Measurements from ENCODE around the gene CNBD2.
A peak's percentile ranks its signal among the peaks of the same experiment; 100 is the strongest.
"Not testable (repeated sequence)": the region's sequence is repeated elsewhere in the genome, so short reads cannot be mapped to it uniquely, and the experiment has no call there.

Gene CNBD2

DNA sequence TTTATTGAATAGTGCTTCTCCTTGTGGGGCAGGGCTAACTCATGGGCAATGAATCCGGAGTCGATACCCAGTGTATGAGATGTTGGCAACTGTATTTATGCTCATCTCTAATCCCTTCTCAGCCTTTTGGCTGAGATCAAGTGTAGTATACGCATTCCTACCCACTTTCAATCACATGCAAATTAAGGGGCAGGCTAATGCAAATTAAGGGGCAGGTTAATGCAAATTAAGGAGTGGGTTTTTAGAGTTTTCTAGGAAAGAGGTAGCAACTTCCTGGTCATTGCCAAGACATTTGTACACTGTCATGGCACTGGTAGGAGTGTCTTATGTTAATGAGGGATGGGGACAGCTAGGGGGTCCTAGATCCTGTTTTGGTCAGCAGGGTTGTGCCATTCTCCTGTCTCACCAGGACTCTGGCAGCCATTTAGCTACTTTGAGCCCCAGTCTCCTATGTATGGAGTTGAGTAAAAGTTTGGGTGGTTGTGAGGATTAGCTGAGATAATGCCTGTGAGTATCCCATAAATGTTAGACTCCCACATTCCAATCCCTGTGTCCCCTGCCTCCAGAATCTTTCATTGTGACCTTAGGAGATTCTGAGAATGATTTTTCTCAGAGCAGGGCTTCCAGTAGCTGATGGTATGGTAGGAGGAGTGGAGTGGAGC lies at the start of gene CNBD2:
TSS of gene CNBD2 (plus strand) at position 612 of the 662 bp plus-strand sequence. CDS start 173 bp downstream, outside the sequence.
- no peak for DNase-seq

DNA sequence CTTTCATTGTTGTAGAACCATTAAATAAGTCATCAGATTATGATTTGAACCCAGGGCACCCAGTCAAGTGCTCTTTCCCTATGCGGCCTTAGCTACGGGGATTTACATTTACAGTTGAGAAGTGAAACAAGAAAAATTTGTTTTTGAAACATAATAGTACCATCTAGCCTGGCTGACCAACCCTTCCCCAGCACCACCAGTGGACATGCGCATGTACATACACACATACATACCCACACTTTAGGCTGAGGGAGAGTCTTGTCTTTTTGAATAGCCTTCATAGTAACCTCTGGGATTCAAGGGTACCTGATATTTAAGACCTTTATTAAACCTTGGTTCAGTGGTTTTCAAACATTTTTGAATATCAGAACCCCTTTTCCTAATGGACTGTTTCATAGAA lies 47.9 kb upstream of the CNBD2 start:
- DNase-seq, result no peak

DNA sequence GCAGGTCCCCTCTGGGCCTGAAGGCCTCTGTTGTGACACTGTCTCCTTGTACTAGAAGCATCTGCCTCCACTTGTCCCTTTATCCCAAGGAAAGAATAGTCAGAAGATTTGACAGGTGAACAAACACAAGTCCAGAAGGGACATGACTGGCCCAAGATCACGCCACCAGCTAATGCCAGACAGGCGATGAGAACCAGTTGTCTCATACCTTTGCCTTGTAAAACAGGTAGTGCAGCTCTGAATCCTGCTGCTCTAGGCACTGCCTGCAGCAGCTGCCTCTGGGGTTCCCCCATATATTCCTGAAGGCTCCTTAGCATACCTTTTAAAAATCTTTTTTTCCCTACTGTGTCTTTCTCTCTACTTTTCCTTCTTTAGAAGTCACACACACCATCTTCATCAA lies 39.1 kb upstream of the CNBD2 start:
- DNase-seq, result no peak

DNA sequence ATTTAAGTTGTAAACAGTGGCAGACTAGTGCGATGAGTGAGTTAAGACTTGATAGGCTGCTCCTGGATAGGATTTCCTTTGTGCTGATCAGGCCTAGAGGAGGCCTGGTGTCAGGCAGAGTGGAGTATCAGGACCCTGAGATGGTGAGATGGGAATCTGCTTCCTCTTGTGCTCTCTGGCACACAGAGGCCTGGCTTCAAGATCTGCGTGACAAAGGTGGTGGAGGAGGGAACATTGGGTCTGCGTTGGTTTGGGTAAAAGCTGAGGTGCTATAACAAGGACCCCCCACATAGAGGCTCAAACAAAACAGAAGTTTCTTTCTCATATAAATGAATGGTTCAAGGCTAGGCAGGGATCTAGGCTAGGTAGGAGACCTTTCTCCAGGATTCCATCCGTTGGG lies 34.3 kb upstream of the CNBD2 start:
- no peak for DNase-seq

DNA sequence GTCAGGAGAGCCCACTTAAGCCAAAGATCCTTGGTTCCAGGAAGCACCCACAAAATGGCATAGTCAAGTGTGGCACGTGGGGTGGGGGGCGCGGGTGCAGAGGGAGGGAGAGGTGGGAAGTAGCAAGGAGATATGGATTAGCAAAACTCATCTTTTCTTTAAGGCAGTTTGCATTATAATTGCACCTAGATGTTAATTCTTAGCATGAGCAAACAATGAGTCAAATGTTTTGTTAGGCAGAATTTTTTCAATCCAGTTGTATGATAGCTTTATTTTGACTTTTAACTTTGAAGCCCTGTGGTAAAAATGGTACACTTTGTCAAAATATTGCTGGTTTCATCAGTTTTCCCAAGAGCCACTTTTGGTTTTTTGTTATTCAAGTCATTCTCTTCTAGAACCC lies 29.1 kb upstream of the CNBD2 start:
- no peak for DNase-seq

DNA sequence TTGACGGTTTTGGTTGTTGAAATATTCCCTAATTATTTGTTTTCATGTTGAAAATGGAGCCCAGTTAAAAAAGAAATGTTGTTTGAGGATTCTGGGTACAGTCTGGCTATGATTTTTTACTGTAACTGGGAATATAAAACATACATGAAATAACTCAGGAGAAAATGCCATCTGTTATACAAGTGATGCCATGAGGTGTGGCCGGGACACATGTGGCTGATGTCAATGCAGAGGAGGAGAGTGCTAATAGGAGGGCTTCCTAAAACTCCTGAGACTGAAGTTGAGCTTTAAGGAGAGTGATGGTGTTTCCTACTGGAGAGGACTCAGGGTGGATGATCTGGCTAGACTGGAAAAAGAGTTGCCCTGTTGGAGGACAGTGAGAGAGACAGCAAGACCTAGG lies 26.8 kb upstream of the CNBD2 start:
- DNase-seq, result no peak

DNA sequence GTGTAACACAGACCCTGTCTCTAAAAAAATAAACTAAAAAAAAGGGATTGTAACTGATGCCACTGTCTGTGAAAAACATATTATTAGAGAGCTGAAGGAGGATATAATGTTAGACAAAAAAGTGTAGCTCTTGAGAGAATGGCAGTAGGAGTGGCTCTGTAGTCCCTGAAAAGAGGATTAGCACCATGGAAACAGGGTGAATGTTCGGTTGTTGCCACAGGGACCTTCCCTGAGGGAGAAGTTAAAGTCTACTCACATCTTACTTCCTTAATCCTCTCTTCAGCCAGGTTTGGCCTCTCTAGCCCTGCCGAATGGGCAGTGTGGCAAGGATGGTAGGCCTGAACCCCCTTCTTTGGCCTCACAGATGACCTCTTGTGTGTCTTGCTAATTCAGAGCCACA lies 26.1 kb upstream of the CNBD2 start:
- no peak for DNase-seq

DNA sequence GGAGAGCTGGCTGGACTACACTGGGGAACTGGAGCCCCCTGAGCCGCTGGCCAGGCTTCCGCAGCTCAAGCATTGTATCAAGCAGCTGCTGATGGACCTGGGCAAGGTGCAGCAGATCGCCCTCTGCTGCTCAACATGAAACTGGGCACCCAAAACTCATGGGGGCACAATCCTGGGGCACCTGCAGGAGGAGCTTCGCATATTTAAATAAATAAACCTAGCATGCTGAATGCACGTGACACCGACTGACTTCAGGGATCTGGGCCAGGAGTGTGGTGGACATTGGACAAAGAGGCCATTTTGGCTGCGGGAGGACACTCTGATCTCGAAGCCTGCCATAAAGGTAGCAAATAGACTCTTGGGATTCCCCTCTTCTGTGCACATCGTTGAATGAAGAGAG lies 20.9 kb upstream of the CNBD2 start:
- no peak for DNase-seq

DNA sequence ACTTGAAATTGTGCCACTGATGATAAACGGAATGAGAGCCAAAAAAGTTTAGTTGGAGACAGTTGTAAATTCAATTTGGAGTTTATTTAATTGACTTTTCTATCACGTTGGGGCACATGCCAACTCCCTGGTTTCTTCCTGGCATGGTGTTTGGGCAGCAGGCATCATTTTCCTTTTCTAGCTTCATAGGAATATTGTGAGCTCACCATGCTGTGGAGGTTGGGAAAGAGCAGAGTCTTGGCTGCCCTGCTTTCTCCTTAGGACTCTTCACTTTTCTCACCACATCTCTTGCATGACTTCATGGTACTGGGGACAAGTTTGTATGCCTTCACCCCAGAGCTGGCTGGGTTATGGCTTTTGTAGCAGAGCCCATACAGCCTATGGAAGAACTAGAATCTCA lies 20.5 kb upstream of the CNBD2 start:
- no peak for DNase-seq

DNA sequence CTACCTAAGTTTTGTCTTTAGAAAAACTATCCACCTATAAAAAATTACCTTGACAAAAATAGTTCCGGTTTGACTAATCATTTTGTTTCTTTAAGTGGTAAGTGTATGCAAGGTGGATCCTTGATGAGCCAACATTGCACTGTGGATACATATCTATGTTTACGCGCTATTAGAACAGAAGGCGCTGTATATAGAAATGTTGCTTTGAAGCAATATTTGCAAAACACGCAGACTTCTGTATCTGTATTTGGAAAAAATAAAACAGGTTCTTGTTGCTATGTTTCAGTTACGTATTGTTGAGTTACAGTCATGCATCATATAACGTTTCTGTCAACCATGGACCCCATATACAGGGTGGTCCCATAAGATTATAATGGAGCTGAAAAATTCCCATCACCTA lies 18.3 kb upstream of the CNBD2 start:
- no peak for DNase-seq

DNA sequence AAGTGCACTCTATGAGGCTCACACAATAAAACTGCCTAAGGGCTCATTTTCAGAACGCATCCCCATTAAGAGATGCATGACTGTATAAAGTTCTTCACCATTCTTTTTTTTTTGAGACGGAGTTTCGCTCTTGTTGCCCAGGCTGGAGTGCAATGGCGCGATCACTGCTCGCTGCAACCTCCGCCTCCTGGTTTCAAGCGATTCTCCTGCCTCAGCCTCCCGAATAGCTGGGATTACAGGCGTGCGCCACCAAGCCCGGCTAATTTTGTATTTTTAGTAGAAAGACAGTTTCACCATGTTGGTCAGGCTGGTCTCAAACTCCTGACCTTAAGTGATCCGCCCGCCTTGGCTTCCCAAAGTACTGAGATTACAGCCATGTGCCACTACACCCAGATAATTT lies 16.3 kb upstream of the CNBD2 start:
- DNase-seq, result not testable (repeated sequence)

DNA sequence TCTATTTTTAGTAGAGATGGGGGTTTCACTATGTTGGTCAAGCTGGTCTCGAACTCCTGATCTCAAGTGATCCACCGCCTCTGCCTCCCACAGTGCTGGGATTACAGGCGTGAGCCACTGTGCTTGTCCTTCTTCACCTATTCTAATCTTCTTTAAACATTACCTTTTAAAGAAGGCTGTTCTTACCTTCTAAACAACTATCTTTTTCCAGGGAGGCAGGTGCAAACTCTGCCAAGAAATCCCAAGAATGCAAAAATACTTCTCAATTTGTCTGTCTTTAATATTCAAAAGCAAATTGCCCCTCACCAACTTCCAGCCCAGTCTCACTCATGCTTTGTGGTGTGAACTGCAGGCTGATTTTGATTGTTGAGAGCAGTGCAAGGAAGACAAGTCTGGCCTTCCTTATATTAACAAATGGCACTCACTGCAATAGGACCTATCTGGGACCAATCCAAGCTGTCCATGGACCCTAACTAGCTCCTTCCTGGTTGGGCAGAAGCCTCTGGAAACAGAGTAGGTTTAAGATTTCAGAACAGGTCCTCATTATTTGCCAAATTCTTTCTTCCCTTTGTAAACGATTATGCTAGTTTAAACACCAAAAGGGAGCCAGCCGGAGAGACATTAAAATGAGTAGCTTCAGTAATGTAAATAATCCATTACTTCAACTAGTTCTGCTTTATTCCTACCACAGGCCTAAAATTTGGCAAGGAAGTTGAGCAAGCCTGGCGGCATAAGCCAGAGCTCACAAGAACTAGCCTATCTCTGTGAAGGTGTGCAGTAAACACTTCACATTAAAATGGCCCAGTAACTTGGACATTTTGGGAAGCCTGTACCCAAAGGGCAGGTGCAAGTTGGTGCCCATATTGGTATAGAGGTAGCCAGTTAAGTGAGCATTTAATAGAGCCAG lies 15.7 kb upstream of the CNBD2 start:
- DNase-seq, result no peak

DNA sequence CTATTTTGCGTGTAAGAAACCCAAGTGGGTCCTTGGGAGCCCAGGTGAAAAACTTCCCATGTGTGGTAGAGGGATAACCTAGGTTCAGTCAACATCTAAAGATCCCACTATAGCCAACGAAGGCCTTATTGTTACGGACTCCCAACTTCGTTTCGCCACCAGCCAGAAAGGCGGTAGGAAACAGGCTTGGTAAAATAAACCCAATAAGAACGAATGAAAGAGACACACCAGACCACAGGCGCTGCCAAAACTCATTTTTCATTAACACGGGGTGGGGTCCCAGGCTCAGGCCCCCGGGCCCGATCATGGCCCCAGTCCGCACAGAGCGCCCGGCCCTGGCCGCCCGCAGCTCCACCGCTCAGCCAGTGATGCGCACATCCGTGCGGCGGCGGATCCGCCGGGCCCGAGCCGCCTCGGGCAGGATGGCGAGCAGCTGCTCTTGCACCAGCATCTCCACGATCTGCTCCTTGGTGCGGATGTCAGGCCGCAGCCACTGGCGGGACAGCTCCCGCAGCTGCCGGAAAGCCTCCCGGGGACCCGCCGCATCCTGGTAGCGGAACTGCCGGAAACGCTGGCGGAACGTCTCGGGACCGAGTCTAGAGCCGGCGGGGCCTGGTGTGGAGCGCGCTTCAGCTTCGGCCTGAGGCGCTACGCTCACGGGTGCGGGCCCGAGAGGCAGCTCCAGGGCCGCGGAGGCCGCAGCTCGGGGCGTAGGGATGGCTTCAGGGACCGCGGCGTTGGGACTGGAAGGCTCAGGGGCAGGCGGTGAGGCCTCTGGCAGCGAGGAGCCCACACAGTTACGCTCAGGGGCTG lies 14.8 kb upstream of the CNBD2 start:
- peak; percentile 87 for DNase-seq

DNA sequence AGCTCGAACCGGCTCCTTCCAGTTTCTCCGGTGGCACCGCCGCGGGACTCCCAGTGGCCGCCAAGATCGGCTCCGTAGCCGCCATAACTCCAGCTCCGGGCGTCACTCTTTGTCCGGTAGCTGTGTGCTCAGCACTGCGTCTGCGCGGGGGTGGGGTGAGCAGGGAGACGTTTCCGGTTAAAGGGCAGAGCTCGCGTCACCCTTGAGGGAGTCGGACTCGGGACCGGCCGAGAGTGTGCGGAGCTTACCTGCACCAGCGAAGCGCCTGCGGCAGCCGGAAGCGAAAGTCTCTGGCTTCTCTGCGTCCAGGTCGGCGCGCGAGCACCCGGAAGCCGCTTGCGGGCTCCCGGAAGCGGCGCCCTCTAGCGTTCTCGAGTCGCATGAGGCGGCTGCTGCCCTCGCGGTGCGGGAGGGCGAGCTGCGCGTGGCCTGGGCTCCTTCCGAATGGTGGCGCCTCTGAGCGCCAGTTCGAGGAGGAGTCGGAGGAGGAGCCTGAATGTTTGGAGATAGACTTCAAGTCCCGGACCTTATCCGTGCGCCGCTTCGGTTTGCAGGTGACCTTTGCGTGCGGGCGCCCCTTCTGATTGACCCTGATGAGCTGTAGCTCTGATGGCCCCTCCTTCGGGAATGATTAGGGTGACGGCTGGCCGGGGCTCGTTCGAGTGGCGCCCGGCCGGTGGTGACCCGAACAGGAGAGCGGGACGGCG lies 14.0 kb upstream of the CNBD2 start, which contains the start of gene SCAND1:
TSS of gene SCAND1 (minus strand) at position 303 of the 707 bp plus-strand sequence. CDS start at position 85, 218 bp downstream.
- peak; percentile 96 for DNase-seq

DNA sequence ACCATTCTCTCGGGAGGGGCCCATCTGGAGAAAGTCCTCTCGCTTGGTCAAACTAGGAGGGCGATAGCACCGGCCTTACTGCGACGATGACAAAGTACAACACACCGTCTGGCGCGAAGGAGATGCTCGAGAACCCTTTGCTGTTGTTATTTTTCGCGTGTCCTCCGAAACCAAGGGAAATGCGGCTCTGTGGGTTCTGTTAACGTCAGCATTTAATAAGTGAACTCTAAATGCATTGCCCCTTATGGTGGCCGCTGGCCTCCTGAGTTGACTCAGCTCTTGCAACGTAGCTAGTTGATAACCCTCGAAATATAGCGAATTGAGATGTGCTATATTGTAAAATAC lies 13.5 kb upstream of the CNBD2 start:
- DNase-seq, result no peak

DNA sequence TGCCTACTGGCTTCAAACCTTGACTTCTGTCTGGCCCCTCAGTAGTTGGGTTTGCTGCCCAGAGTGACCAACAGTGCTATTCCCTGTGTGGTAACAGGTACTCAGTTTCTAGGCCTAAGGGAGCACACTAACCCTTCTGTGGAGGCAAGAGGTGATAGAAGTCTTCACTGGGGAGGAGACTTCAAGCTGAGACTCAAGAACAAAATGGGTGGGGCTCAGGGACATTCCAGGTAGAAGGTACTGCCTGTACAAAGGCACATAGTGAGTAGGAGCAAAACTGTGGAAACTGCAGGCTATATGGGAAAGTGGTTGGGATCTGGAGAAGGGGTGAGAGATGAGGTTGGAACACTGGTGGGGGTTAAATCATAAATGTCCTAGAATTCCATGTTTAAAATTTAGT lies 11.8 kb upstream of the CNBD2 start:
- no peak for DNase-seq

DNA sequence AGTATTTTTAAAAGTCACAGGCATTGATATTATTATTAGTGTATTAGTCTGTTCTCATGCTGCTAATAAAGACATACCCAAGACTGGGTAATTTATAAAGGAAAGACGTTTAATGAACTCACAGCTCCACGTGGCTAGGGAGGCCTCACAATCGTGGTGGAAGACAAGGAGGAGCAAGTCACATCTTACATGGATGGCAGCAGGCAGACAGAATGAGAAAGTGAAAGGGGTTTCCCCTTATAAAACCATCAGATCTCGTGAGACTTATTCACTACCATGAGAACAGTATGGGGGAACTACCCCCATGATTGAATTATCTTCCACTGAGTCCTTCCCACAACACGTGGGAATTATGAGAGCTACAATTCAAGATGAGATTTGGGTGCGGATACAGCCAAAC lies 9.1 kb upstream of the CNBD2 start:
- DNase-seq, result not testable (repeated sequence)

DNA sequence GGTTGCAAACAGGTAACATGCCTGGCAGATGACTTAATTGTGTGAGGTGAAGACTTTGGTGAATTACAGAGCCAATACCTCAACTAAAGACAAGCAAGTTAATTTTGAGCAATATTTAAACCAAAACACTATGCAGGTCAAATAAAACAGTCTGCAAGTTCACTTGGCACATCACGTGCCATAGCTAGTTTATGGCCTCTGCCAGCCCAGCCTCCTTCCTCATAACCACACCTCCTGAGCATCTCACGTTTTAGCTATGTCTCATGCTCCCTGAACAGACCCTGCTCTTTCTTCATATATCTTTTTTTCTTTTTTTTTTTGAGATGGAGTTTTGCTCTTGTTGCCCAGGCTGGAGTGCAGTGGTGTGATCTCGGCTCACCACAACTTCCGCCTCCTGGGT lies 4.5 kb upstream of the CNBD2 start:
- DNase-seq, result no peak

DNA sequence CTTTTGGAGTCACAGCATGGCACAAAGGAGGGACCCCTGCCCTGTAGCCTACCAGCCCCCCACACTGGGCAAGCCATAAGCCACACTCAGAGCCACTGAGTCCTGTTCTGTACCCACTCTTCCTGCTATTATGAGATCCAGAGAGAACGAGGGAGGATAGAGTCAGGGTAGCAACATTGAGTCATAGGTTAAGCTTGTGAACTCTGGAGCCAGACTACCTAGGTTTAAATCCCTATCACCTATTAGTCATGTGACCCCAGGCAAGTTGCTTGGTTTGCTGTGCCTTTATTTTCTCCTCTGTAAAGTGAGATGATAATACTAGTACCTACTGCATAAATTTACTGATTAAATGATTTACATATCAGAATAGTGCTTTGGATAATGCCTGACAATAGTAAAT lies 540 bp downstream of the CNBD2 start:
- no peak for DNase-seq

DNA sequence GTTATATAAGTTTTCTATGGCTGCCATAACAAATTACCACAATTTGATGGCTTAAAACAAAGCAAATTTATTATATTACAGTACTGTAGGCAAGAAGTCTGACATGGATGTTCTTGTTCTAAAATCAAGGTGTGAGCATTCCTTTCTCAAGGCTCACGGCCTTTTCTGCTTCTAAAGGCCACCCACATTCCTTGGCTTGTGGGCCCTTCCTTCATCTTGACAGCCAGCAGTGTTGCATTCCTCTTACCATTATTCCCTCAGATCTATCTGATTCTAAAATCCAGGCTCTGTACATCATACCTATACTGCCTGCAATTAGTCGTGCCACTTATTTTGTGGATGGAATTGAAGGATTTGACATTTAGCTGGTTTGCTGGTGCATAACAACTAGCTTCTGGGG lies 3.6 kb downstream of the CNBD2 start:
- DNase-seq, result no peak

DNA sequence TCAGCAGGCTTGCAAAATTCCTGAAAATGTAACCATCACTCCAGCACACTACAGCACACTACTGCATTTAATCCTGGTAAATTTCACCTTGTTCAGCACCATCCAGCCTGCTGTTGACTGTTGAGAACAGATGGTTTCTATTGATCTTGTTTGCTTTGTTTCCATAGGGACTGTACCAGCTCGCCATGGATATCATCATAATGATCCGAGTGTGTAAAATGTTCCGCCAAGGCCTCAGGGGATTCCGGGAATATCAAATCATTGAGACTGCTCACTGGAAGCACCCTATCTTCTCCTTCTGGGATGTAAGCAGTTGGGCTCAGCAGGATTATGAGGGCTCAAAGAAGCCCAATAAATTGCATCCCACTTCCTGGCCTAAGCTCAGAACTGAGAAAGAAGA lies 4.1 kb downstream of the CNBD2 start:
- no peak for DNase-seq

DNA sequence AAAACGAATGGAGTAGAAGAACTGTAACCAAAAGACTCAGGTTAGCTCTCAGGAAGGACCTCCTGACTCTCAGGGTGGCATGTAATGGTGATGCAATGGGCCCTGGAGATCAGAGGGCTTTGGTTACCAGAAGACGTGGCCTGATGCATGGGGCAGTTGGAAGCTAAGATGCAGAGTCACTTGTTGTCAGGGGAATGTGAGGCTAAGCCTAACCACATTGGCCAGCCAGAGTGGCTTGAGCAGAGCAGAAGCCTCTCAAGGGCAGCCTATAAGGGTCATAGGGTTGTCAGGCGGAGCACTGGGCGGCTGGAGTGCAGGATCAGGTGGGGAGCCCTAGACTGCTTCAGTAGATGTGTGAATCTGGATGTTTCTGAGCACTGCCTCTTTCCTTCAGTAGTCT lies 5.9 kb downstream of the CNBD2 start:
- no peak for DNase-seq

All from activated CD8-positive, alpha-beta memory T cell treated with anti-CD3 and anti-CD28 coated beads for 24 hours (primary cell).